Chondrocyte (in vitro differentiated cells): Measurements from ENCODE around the gene ZFYVE19. TPM values are rescaled to one million over a fixed set of nuclear protein-coding genes. Genes with fewer than 3 reads are reported as not detected.

ENCODE experiments used
- DNase-seq: peaks from one replicate; pipeline ENCODE4 v3.0.0; 2021; ENCODE audit warnings: mixed read lengths, low spot score
- H3K27ac Mint-ChIP-seq: one replicate; pipeline ENCODE4 v1.8.0; 2021; ENCODE audit warnings: mild to moderate bottlenecking, moderate library complexity, mixed read lengths; ENCODE audit not compliant: unreplicated experiment
- H3K27me3 Mint-ChIP-seq: 2 replicates; pipeline ENCODE4 v1.8.0; 2021; ENCODE audit warnings: low read depth, mixed read lengths
- H3K36me3 Mint-ChIP-seq: 2 replicates; pipeline ENCODE4 v1.8.0; 2021; ENCODE audit warnings: low read depth, mixed read lengths
- H3K4me1 Mint-ChIP-seq: 2 replicates; pipeline ENCODE4 v1.8.0; 2021; ENCODE audit warnings: low read depth, mild to moderate bottlenecking, mixed read lengths
- H3K4me3 Mint-ChIP-seq: one replicate; pipeline ENCODE4 v1.8.0; 2021; ENCODE audit warnings: mild to moderate bottlenecking, moderate library complexity, mixed read lengths; ENCODE audit not compliant: unreplicated experiment
- H3K9me3 Mint-ChIP-seq: 2 replicates; pipeline ENCODE4 v1.8.0; 2021; ENCODE audit warnings: low read depth, mixed read lengths
- total RNA-seq: library from RNA; stranded (reverse); gene quantifications from 3 replicates; pipeline ENCODE4 v1.2.1, GENCODE V29; 2021
- TF ChIP-seq, protein P1 (sequence below): fragments of 200-600 bp; sonication (generic); IDR thresholded peaks from 2 replicates; pipeline ENCODE4 v1.5.0; 2021; ENCODE audit warnings: antibody characterized with exemption, mild to moderate bottlenecking, moderate library complexity

ZFYVE19 gene
- total RNA-seq, 1 donor from 2014 or later, result 15.5 TPM

DNA sequence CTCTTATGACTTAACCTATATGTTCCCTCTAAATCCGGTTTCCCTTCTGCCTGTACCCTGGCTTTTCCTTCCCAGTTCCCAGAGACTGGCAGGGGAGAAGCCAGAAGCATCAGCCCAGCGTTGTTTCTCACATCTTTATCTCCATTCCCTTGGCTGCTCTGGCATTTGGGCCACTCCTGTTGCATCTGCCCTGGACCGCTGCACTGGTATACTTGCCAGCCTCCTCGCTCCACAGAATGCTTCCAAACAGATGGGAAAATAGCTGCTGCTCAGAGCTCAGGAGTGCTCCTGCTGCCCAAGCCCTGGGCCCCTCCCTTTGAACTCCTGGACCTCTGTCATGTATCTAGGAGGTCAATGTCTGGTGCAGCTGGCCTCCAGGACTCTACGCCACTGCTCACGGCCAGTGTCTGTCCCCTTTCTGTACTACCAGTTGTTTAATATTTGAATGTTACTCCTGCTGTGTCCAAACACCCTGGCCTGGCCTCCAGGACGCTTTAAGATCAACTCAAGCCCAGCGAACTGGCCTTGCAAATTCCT is 43.8 kb downstream of the ZFYVE19 start:
- no peak overlapping the region for H3K4me3 Mint-ChIP-seq
- H3K27ac Mint-ChIP-seq, result no peak overlapping the region
- DNase-seq, result peak; percentile 43

DNA sequence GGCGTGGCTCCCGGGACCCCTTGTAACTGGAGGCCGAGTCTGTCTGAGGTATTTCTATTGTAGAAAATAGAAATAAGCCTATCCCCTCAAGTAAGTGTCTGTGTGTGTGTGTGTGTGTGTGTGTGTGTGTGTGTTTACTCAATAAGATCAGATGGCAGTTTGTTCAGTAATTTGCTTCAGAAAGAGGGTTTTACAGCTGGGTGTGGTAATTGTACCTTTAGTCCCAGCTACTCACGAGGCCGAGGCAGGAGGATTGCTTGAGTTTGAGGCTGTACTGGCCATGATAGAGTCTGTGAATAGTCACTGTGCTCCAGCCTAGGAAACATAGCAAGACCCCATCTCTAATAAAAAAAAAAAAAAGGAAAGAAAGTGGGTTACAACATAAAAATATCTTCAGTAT is 45.6 kb downstream of the ZFYVE19 start:
- no peak overlapping the region for H3K27ac Mint-ChIP-seq
- TF ChIP-seq, protein P1, sequence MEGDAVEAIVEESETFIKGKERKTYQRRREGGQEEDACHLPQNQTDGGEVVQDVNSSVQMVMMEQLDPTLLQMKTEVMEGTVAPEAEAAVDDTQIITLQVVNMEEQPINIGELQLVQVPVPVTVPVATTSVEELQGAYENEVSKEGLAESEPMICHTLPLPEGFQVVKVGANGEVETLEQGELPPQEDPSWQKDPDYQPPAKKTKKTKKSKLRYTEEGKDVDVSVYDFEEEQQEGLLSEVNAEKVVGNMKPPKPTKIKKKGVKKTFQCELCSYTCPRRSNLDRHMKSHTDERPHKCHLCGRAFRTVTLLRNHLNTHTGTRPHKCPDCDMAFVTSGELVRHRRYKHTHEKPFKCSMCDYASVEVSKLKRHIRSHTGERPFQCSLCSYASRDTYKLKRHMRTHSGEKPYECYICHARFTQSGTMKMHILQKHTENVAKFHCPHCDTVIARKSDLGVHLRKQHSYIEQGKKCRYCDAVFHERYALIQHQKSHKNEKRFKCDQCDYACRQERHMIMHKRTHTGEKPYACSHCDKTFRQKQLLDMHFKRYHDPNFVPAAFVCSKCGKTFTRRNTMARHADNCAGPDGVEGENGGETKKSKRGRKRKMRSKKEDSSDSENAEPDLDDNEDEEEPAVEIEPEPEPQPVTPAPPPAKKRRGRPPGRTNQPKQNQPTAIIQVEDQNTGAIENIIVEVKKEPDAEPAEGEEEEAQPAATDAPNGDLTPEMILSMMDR, result no peak

More for the DNA sequence above, 43.8 kb downstream of the ZFYVE19 start:
- Mint-ChIP-seq H3K36me3 (no peaks in the 10 kb centered on the region), H3K4me1 (no peaks in the 10 kb centered on the region), H3K9me3 (no peaks in the 10 kb centered on the region), H3K27me3 (peaks cover 3% of the 10 kb centered on the region)
- TF ChIP-seq, protein P1, result no peak

DNA sequence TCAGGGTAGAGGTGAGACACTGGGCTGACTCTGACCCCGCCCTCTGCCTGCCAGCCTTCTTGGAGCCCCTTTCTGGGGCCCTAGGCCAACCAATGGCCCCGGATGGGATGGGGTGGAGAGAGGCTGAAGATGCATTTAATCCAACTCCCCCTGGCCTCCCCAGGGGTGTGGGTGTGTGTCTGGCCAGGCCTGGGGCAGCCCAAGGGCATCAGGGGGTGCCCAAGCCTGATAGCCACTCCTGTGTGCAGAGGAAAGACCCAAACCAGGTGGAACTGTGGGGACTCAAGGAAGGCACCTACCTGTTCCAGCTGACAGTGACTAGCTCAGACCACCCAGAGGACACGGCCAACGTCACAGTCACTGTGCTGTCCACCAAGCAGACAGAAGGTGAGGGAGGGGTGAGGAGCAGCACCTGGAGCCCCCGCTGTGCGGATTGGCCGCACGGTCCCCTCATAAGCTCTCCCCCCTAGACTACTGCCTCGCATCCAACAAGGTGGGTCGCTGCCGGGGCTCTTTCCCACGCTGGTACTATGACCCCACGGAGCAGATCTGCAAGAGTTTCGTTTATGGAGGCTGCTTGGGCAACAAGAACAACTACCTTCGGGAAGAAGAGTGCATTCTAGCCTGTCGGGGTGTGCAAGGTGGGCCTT is 46.5 kb downstream of the ZFYVE19 start:
- Mint-ChIP-seq H3K36me3 (no peaks in the 10 kb centered on the region), H3K4me1 (peaks cover 8% of the 10 kb centered on the region), H3K9me3 (no peaks in the 10 kb centered on the region), H3K27ac (no peak overlapping the region), H3K27me3 (no peaks in the 10 kb centered on the region), H3K4me3 (no peak overlapping the region)
- peak; percentile 61 for DNase-seq
- TF ChIP-seq, protein P1, result no peak

More for the DNA sequence above, 45.6 kb downstream of the ZFYVE19 start:
- H3K27me3 Mint-ChIP-seq, result no peaks in the 10 kb centered on the region
- DNase-seq, result peak; percentile 2
- H3K36me3 Mint-ChIP-seq, result no peaks in the 10 kb centered on the region
- H3K4me1 Mint-ChIP-seq, result peaks cover 2% of the 10 kb centered on the region
- no peak overlapping the region for H3K4me3 Mint-ChIP-seq
- no peaks in the 10 kb centered on the region for H3K9me3 Mint-ChIP-seq

DNA sequence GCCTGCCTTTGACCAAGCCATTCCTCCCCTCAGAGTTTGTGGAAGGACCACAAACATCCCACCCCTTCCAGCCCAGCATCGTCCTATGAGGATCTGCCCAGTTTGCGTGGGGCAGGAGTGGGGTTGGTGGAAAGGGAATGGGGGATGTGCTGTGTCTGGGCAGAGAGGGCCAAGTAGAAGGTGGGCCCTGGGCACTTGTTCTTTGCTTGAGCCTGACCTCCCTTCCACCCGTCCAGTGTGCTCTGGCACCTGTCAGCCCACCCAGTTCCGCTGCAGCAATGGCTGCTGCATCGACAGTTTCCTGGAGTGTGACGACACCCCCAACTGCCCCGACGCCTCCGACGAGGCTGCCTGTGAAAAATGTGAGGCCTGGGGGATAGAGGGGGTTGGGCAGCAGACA is 47.3 kb downstream of the ZFYVE19 start:
- peaks cover 9% of the 10 kb centered on the region for H3K4me1 Mint-ChIP-seq
- no peak overlapping the region for H3K4me3 Mint-ChIP-seq
- H3K9me3 Mint-ChIP-seq, result no peaks in the 10 kb centered on the region
- DNase-seq, result peak; percentile 56
- H3K27me3 Mint-ChIP-seq, result no peaks in the 10 kb centered on the region
- TF ChIP-seq, protein P1, result no peak
- no peak overlapping the region for H3K27ac Mint-ChIP-seq
- no peaks in the 10 kb centered on the region for H3K36me3 Mint-ChIP-seq

DNA sequence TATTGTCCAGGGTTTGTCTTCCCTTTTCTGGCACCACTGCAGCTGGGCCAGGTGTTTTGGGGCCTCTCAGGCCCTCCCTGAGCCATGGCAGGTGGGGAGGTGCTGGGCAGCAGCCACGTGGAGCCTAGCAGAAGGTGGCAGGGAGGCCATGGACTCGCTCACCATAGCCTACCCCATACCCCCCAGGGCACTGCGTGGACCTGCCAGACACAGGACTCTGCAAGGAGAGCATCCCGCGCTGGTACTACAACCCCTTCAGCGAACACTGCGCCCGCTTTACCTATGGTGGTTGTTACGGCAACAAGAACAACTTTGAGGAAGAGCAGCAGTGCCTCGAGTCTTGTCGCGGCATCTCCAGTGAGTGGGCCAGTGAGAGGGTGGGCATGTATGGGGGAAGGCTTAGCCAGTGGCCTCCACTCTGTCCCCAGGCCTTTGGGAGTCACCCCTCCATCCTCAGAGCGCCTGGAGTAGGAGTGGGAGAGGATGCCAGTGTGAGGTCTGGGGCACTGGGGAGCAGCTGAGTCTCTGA is 48.9 kb downstream of the ZFYVE19 start:
- Mint-ChIP-seq H3K9me3 (no peaks in the 10 kb centered on the region), H3K27ac (no peak overlapping the region), H3K4me1 (peaks cover 11% of the 10 kb centered on the region), H3K36me3 (no peaks in the 10 kb centered on the region), H3K27me3 (peaks cover 5% of the 10 kb centered on the region), H3K4me3 (no peak overlapping the region)
- TF ChIP-seq, protein P1, result no peak
- DNase-seq, result peak; percentile 75
